ENCODE data around the gene NXPH1.

DNA sequence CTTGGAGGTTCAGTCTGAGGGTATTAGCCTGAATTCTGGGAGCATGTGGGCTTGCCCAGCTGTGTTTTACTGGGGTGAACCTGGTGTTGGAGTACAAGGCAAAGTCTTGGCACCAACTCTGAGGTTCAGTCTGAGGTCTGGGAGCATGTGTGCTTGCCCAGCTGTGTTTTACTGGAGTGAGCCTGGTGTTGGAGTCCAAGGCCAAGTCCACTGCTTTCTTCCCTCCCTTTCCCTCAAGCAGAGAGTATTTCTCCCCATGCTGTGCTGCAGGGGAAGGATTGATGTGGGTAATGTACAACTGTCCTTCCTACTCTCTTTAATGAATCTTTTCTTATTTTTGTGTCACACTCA is 236.1 kb downstream of the NXPH1 start:
- TF ChIP-seq CTCF (IDR thresholded peaks at IDR 0.05) (no peak), POLR2A (IDR thresholded peaks at IDR 0.05) (no peak)

Measured in lower leg skin (tissue), 3 donors.